Activated T-helper 9 cell treated with anti-CD3 and anti-CD28 coated beads, Interleukin-2, amount 50 U/mL, for 16 hours (primary cell): ENCODE results near the gene SLC66A1.
"Not testable (repeated sequence)": the region's sequence is repeated elsewhere in the genome, so short reads cannot be mapped to it uniquely, and the experiment has no call there.

Experiments
- DNase-seq: peaks from one replicate; pipeline ENCODE4 v3.0.0-alpha.2; 2020; ENCODE audit warnings: low read depth

SLC66A1 gene, protein sequence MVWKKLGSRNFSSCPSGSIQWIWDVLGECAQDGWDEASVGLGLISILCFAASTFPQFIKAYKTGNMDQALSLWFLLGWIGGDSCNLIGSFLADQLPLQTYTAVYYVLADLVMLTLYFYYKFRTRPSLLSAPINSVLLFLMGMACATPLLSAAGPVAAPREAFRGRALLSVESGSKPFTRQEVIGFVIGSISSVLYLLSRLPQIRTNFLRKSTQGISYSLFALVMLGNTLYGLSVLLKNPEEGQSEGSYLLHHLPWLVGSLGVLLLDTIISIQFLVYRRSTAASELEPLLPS

DNA sequence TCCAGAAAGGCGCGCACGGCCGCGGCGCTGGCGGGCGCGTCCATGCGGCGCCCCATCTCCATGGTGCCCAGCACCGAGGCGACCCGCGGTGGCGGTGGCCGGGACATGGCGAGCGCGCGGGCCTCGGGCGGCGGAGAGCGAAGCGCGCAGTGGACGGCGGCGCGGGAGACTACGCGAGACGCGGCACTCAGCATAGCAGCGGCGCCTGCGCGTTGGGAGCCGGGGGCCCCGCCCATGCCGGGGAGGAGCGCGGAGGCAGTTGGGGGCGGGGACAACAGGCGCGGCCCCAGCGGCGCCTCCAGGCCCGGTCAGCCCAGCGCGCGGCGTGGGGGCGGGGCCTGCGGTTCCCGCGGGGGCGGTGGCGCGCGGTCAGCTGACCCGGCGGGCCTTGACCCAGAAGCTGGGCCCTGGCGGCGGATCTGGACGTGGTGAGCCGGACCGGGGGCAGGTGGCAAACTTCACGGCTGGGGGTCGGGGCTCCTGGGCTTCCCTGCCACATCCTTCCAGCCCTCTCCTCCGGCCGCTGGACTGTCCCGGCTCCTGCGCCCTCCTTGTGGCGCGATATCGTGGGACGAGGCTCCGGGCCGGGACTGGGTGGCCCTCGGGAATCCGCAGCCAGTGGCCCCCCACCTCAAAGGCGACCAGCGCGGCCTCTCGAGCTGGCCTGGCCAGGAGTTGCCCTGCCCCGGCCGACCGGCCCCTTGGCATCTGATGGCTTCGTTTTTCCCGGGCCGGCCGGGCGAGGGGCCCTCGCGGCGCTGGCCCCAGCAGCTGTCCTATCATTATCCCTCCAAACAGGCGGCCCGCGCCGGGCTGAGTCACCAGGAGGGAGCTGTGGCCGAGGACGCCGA, at the start of gene SLC66A1, which contains the start of gene AKR7A2:
SLC66A1 (plus strand) TSS at position 396 of the 851 bp plus-strand sequence. CDS start 5,352 bp downstream, outside the sequence.
AKR7A2 (minus strand) TSS at position 214 of the 851 bp plus-strand sequence; CDS start at position 194, 20 bp downstream.
- peak; percentile 88 for DNase-seq

DNA sequence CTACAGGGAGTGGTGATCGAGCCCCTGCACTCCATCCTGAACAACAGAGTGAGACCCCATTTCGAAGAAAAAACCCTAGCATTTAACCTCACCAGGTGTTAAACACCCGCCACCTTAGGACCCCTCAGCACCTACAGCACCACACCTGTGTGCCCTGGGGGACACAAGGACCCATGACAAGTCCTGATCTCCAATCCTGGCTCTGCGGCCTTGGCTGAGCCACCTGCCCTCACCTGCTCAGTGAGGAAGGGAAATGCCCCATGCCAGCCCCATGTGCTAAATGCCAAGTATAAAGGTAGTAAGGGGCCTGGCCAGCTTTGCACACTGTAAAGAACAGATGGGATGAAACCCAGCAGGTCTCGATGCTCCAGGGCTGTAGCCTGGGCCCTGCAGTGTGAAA, 49.4 kb upstream of the SLC66A1 start:
- no peak for DNase-seq

DNA sequence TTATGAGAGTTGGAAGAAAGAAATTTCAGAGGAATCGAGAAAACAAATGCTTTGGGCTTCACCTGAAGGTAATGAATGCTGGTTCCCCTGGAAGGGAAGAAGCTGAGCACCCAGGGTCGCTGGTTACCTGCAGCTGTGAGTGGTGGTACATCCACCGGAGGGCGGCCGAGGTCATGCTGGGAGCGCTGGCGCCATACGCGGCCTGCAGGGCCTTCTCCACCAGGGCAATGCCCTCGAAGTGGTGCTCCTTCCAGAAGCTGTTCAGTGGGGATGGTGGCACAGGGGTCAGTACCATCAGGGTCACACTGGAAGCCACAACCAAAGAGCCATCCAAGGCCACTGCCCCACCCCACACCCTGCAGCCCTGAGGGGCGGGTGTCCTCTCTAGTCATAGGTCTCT, 43.7 kb upstream of the SLC66A1 start:
- DNase-seq: no peak

DNA sequence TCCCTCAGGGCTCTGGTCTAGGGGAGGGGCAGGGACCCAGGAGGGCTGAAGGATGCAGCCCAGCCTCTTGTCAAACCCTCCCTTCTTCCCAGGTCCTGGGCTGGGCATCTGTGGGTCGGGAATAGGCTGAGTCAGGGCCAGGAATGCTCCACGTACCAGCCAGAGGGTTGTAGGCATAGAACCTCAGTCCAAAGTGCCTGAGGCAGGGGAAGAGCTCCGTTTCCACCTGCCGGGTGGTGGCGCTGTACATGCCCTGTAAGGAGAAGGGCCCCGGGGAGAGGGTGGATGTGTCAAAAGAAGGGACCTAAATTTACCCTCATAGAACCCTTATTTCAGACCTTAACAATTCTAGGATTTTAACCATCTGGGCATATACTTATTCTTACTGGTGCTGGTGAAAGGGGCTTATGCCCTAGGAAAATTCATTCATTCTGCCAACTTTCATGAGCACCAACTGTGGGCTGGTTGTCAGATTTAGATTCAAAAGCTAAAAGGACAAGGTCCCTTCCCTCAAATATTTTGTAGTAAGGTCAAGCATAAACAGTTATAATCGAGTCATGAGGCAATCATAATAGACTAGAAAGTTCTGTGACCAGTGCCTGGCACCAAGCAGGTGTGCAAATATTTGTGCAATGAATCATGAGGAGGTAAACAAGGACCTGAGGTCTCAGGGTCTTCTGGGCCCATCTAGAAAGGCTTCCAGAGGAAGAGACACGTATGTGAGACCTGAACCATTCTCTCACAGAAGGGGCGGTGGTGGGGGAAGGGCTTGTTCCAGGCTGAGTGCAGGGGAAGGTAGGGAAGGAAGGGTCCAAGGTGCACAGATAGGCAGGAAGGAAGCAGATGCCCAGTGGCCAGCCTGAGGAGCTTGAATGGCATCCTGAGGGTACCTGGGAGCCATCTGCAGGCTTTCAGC, 42.4 kb upstream of the SLC66A1 start:
- DNase-seq: not testable (repeated sequence)

DNA sequence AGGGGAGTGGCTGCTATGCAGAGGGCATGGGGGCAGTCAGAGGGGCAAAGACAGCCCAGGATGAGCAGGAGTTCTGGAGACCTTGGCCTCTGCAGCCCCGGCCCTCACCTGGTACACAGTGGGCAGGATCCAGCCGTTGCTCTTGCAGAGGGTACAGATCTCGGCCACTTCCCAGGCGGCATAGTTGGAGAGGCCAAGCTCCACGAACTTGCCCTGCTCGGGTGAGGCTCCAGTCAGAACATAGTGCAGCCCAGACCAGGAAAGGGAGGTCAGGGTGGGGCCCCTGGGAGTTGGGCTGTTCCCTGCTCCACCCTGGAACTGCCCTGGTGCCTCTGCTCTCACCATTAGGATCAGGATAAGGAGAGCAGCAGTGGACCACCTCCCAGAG, 41.8 kb upstream of the SLC66A1 start:
- DNase-seq: not testable (repeated sequence)

DNA sequence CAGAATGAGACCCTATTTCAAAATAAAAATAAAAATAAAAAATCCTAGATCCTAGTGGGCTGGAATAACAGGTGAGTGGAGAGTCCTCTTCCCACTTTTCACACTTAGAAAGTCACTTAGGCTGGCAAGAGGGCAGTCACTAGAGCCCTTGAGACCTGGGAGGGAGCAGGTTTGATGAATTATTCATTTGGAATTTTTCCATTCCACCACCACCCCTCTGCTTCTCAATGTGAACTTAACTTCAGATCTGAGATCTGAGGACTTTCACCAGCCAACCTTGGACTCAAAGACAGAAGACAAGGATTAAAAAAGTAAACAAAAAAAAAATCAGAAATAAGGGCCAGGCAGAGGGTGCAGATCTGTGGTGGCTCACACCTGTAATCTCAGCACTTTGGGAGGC, 40.1 kb upstream of the SLC66A1 start:
- DNase-seq: no peak

DNA sequence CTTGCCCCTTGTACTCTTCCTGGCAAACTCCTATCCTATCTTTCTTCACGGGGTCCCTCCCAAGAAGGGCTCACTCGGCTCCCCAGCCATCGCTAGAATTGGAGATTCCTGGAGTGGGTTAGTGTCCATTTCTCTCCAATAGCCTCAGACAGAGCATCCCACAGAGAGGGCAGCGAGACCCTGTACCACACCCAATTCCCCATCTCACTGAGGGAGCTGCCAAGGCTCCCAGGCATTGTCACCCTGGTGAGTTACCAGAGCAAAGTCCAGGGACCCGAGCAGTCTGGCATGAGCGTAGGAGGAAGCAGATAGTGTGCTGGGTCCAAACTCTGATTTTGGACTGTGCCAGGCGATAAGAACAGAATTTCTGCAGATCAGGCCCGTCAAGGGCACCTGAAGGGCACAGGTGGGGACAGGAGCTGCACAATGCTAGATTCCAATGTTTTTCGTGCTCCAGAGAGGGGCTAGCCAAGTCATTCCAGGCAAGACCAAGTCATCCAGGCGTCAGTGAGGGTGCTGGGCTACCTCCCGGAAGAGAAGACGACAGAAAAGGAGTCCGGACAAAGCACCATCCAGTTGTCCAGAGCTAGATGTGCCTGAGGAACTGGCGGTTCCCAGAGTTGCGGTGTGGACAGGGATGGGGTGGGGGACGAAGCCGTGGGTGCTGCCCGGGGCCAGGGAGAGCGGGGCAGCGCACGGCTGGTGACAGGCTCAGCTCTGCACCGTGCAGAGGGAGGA, 38.9 kb upstream of the SLC66A1 start:
- DNase-seq: no peak

DNA sequence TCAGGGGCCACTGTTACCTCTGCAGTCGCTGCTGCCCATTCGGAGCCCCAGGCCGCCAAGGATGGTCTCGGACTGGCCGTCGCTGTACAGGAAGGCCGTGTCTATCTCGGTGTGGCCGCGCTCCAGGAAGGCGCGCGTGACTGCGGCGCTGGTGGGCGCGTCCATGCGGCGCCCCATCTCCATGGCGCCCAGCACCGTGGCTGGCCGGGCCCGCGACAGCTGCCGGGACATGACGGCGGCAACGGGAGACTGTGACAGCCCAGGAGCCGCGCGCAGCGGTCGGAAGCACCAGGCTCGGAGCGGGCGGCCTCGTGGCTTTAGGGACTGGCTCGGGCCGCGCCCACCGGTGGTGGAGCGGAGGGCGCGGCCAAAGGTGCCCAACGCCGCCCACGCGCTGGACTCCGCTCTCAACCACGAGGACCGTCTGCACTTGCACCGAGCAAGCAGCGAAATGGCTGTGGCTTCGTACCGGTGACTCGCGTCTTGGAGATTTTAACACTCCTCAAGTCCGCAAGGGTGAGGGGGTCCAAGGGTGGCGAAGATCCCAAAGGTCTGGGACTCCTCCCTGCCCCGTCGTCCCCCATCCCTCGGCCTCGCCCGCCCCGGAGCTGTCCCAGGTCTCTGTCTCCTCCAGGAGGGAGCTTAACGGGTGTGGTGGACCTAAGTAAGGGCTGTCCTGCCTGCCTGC, 38.1 kb upstream of the SLC66A1 start:
- DNase-seq: not testable (repeated sequence)

DNA sequence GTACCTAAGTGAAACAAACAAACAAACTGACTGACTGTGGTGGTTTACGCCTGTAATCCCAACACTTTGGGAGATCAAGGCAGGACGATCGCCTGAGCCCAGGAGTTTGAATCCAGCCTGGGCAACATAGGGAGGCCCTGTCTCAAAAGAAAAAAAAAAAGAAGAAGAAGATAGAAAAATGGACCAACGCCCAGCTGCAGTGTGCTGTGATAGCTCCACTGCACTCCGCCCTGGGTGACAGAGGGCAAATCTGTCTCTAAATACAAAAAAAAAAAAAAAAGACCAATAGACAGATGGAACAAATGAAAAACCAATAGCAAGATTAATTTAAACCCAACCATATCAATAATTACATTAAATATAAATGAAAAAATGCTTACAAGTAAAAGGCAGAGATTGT, 37.5 kb upstream of the SLC66A1 start:
- DNase-seq: no peak

DNA sequence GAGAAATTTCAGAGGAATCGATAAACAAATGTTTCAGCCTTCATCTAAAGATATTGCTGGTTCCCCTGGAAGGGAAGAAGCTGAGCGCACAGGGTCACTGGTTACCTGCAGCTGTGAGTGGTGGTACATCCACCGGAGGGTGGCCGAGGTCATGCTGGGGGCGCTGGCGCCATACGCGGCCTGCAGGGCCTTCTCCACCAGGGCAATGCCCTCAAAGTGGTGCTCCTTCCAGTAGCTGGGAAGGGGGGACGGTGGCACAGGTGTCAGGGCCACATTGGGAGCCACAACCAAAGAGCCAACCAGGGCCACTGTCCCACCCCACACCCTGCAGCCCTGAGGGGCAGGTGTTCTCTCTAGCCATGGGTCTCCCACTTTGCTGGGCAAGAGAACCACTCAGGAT, 28.2 kb upstream of the SLC66A1 start:
- DNase-seq: no peak

DNA sequence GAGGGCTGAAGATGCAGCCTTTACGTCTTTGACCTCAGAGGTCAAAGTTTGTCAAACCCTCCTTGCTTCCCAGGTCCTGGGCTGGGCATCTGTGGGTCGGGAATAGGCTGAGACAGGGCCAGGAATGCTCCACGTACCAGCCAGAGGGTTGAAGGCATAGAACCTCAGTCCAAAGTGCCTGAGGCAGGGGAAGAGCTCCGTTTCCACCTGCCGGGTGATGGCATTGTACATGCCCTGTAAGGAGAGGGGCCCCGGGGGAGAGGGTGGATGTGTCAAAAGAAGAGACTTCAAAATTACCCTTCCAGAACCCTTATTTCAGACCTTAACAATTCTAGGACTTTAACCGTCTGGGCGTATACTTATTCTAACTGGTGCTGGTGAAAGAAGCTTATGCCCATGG, 27.2 kb upstream of the SLC66A1 start:
- no peak for DNase-seq

DNA sequence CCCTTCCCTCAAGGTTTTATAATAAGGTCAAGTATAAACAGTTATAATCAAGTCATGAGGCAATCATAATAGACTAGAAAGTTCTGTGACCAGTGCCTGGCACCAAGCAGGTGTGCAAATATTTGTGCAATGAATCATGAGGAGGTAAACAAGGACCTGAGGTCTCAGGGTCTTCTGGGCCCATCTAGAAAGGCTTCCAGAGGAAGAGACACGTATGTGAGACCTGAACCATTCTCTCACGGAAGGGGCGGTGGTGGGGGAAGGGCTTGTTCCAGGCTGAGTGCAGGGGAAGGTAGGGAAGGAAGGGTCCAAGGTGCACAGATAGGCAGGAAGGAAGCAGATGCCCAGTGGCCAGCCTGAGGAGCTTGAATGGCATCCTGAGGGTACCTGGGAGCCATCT, 26.8 kb upstream of the SLC66A1 start:
- not testable (repeated sequence) for DNase-seq

DNA sequence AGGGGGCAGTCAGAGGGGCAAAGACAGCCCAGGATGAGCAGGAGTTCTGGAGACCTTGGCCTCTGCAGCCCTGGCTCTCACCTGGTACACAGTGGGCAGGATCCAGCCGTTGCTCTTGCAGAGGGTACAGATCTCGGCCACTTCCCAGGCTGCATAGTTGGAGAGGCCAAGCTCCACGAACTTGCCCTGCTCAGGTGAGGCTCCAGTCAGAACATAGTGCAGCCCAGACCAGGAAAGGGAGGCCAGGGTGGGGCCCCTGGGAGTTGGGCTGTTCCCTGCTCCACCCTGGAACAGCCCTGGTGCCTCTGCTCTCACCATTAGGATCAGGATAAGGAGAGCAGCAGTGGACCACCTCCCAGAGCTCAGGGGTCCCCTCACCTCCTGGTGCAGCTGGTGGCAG, 26.3 kb upstream of the SLC66A1 start:
- DNase-seq: not testable (repeated sequence)

DNA sequence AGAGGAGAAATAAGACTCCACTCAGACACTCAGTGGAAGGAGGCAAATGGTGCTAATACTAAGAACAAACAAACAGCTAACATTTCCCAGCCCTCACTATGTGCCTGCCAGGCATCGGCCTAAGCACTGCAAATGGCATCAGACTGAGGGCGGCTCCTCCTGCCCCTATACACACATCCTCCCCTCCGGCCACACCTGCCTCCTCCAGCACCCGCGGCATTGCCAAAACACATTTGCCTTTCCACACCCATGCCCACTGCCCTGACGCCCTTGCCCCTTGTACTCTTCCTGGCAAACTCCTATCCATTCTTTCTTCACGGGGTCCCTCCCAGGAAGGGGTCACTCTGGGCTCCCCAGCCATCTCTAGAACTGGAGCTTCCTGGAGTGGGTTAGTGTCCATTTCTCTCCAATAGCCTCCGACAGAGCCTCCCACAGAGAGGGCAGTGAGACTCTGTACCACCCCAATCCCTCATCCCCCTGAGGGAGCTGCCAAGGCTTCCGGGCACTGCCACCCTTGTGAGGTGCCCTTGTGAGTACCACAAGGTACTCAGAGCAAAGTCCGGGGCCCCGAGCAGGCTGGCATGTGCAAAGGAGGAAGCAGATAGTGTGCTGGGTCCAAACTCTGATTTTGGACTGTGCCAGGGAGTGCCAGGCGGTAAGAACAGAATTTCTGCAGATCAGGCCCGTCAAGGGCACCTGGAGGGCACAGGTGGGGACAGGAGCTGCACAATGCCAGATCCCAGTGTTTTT, 24.5 kb upstream of the SLC66A1 start:
- no peak for DNase-seq

DNA sequence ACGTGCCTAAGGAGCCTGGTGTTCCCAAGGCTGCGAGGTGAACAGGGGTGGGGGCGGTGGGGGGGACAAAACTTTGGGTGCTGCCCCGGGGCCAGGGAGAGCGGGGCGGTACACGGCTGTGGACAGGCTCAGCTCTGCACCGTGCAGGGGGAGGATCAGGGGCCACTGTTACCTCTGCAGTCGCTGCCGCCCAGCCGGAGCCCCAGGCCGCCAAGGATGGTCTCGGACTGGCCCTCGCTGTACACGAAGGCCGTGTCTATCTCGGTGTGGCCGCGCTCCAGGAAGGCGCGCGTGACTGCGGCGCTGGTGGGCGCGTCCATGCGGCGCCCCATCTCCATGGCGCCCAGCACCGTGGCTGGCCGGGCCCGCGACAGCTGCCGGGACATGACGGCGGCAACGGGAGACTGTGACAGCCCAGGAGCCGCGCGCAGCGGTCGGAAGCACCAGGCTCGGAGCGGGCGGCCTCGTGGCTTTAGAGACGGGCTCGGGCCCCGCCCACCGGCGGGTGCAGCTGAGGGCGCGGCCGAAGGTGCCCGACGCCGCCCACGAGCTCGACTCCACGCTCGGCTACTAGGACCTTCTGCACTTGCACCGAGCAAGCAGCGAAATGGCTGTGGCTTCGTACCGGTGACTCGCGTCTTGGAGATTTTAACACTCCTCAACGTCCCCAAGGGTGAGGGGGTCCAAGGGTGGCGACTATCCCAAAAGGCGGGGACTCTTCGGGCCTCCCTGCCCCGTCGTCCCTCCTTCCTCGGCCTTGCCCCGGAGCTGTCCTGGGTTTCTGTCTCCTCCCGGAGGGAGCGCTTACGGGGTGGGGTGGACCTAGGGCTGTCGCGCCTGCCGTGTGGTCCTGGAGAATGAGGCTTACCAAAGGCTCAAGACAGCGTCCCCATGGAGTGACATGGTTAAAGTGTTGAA, 23.5 kb upstream of the SLC66A1 start, which contains the start of gene AKR7A3:
AKR7A3 (minus strand) TSS at position 447 of the 918 bp plus-strand sequence; CDS start at position 386, 61 bp downstream.
- DNase-seq: peak; percentile 43

DNA sequence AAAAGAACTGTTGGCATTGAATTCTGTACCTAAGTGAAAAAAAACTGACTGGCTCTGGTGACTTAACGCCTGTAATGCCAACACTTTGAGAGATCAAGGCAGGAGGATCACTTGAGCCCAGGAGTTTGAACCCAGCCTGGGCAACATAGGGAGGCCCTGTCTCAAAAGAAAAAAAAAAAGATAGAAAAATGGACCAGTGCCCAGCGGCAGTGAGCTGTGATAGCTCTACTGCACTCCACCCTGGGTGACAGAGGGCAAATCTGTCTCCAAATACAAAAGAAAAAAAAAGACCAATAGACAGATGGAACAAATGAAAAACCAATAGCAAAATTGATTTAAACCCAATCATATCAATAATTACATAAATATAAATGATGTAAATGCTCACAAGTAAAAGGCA, 22.9 kb upstream of the SLC66A1 start:
- no peak for DNase-seq

DNA sequence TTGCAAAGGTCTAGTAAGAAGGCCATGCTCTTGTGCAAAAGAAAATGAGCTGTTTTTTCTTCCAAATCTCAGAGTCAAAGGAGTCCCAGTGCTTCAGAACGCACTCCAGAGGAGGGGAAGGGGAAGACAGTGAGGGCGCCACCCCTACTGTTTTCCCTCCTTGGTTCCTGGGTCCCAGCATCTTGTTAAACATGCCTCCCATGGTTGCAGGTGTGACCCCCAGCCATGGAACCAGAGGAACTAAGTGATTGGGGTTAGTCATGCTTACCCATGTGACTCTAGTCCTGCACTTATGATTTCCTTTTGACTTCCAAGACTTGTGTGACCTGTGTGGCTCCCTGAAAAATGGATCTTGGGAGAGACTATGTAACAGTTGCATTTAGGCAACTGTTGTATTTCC, 17.5 kb upstream of the SLC66A1 start:
- no peak for DNase-seq

DNA sequence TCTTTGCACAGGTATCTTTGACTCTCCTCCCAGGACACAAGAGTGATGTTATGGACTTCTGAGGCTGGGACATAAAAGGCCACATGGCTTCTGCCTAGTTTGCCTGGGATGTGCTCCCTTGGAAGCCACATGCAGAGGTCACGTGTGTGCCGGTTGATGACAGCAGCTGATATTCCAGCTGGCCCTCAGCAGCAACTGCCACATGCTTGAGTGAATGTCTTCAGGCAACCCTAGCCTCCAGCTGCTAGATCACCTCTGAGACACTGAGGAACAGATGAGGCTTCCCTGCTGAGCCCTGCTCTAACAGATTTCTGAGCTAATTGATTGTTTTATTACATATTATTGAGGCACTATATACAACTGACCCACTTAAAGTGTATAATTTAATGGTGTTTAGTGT, 11.9 kb upstream of the SLC66A1 start:
- no peak for DNase-seq

DNA sequence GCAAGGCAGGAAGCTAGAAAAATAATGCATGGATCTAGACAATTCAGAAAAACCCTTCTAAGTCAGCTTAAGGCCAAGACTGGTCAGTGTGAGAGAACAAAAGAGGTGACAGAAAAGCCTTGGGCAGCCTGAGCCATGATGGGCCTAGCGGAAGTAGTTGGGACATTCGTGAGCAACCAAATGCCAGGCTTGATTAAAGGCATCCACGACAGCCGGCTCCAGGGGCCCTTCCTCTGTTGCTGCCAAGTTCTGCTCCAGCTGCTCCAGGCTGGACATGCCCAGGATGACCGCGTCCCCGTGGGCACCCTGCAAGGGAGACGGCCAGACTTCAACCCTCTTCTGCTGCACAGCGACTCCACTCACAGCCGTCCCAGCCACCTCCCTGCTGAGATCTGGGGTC, 8.0 kb upstream of the SLC66A1 start:
- DNase-seq: not testable (repeated sequence)
